OCI-LY3 (cell line): ENCODE measurements around the gene ZSWIM8.
A peak's percentile ranks its signal among the peaks of the same experiment; 100 is the strongest.

ENCODE experiments used
- H2AFZ ChIP-seq: fragments of 200-600, 300-600 bp; shearing (Covaris generic); 2 replicates; pipeline ENCODE4 v1.6.0; 2014; ENCODE audit warnings: antibody characterized with exemption, low read depth, low read length
- H3K27ac ChIP-seq: fragments of 200-600, 300-600 bp; sonication (generic); 2 replicates; pipeline ENCODE4 v1.5.1; 2014; ENCODE audit warnings: mild to moderate bottlenecking, low read length, moderate library complexity, mixed read lengths
- H3K27me3 ChIP-seq: fragments of 200-600, 300-600 bp; sonication (generic); 2 replicates; pipeline ENCODE4 v1.6.1; 2014; ENCODE audit warnings: low read depth, low read length, mixed read lengths
- H3K36me3 ChIP-seq: fragments of 200-600, 300-600 bp; sonication (generic); replicated peaks from 2 replicates; pipeline ENCODE3; 2014; ENCODE audit warnings: low read depth, low read length, mixed read lengths
- H3K4me1 ChIP-seq: fragments of 300-600, 200-600 bp; sonication (generic); 2 replicates; pipeline ENCODE4 v1.6.1; 2014; ENCODE audit warnings: low read length, mixed read lengths
- H3K4me2 ChIP-seq: fragments of 200-600, 300-600 bp; sonication (generic); 2 replicates; pipeline ENCODE4 v1.6.1; 2014; ENCODE audit warnings: low read length, mixed read lengths
- H3K4me3 ChIP-seq: fragments of 300-600, 200-600 bp; sonication (generic); 2 replicates; pipeline ENCODE4 v1.5.1; 2014; ENCODE audit warnings: antibody characterized with exemption, mild to moderate bottlenecking, low read length, moderate library complexity
- H3K79me2 ChIP-seq: fragments of 300-600, 200-600 bp; shearing (Covaris generic); 2 replicates; pipeline ENCODE4 v1.6.1; 2014; ENCODE audit warnings: mild to moderate bottlenecking, low read length, mixed read lengths
- H3K9ac ChIP-seq: fragments of 300-600, 200-600 bp; shearing (Covaris generic); 2 replicates; pipeline ENCODE4 v1.6.0; 2014; ENCODE audit warnings: mild to moderate bottlenecking, low read length, moderate library complexity
- H3K9me3 ChIP-seq: fragments of 200-600, 300-600 bp; shearing (Covaris generic); 2 replicates; pipeline ENCODE4 v1.6.1; 2014; ENCODE audit warnings: low read length, mixed read lengths; ENCODE audit not compliant: insufficient read depth
- H4K20me1 ChIP-seq: fragments of 200-600, 300-600 bp; sonication (generic); 2 replicates; pipeline ENCODE4 v1.6.1; 2016; ENCODE audit warnings: low read length, mixed read lengths; ENCODE audit not compliant: insufficient read depth
- CTCF ChIP-seq: fragments of 200-600, 300-600 bp; sonication (generic); IDR thresholded peaks from 2 replicates; pipeline ENCODE4 v1.5.1; 2014; ENCODE audit warnings: antibody characterized with exemption, low read length, low read depth
- EZH2phosphoT487 ChIP-seq: fragments of 200-600 bp; shearing (Covaris generic); IDR thresholded peaks from 2 replicates; pipeline ENCODE4 v1.6.1; 2018; ENCODE audit warnings: antibody characterized with exemption, mixed run types, low read depth

Gene ZSWIM8

GRCh38 chr10:73814896-73815718, 29.7 kb downstream of the ZSWIM8 start:
- Histone ChIP-seq H3K9me3 (no peaks in the 10 kb centered on the region), H3K4me3 (no peak overlapping the region), H3K9ac (no peak overlapping the region), H2AFZ (no peak overlapping the region), H3K79me2 (peaks cover 8% of the 10 kb centered on the region), H3K36me3 (no peaks in the 10 kb centered on the region), H3K4me2 (no peak overlapping the region), H3K27me3 (no peaks in the 10 kb centered on the region), H3K4me1 (peaks cover 6% of the 10 kb centered on the region; the same call in 1 of the 2 replicates), H4K20me1 (no peaks in the 10 kb centered on the region), H3K27ac (no peak overlapping the region)
- TF ChIP-seq EZH2phosphoT487 (no peak), CTCF (peak; percentile 23; the same call in 1 of the 2 replicates)

- H3K4me1 ChIP-seq: 0 out of 2 replicates have a peak, but pooled peaks cover 3% of the 10 kb centered on the region
- H4K20me1 ChIP-seq: no peaks in the 10 kb centered on the region
- no peak overlapping the region for H2AFZ ChIP-seq
- no peaks in the 10 kb centered on the region for H3K9me3 ChIP-seq
- H3K27me3 ChIP-seq: no peaks in the 10 kb centered on the region
- no peak overlapping the region for H3K4me2 ChIP-seq
- H3K36me3 ChIP-seq: no peaks in the 10 kb centered on the region
- TF ChIP-seq EZH2phosphoT487 (no peak), CTCF (no peak)
- H3K79me2 ChIP-seq: peaks cover 5% of the 10 kb centered on the region
- no peak overlapping the region for H3K4me3 ChIP-seq
- H3K9ac ChIP-seq: no peak overlapping the region
- H3K27ac ChIP-seq: no peak overlapping the region
These were observed 30.3 kb downstream of the ZSWIM8 start for GRCh38 chr10:73815719-73816030.

GRCh38 chr10:73816917-73817729, 31.7 kb downstream of the ZSWIM8 start:
- no peaks in the 10 kb centered on the region for H3K27me3 ChIP-seq
- no peak overlapping the region for H2AFZ ChIP-seq
- H3K4me2 ChIP-seq: no peak overlapping the region
- TF ChIP-seq EZH2phosphoT487 (no peak), CTCF (no peak)
- no peaks in the 10 kb centered on the region for H3K9me3 ChIP-seq
- no peaks in the 10 kb centered on the region for H3K79me2 ChIP-seq
- no peaks in the 10 kb centered on the region for H3K36me3 ChIP-seq
- H3K27ac ChIP-seq: no peak overlapping the region
- no peaks in the 10 kb centered on the region for H4K20me1 ChIP-seq
- no peak overlapping the region for H3K9ac ChIP-seq
- 0 out of 2 replicates have a peak, but pooled peaks cover 3% of the 10 kb centered on the region for H3K4me1 ChIP-seq
- H3K4me3 ChIP-seq: no peak overlapping the region

- H2AFZ ChIP-seq: no peak overlapping the region
- H4K20me1 ChIP-seq: no peaks in the 10 kb centered on the region
- TF ChIP-seq CTCF: no peak
- no peak for TF ChIP-seq EZH2phosphoT487
- no peak overlapping the region for H3K4me3 ChIP-seq
- H3K4me2 ChIP-seq: no peak overlapping the region
- H3K4me1 ChIP-seq: no peaks in the 10 kb centered on the region
- H3K9ac ChIP-seq: no peak overlapping the region
- no peaks in the 10 kb centered on the region for H3K9me3 ChIP-seq
- no peaks in the 10 kb centered on the region for H3K79me2 ChIP-seq
- H3K27me3 ChIP-seq: no peaks in the 10 kb centered on the region
- no peaks in the 10 kb centered on the region for H3K36me3 ChIP-seq
- no peak overlapping the region for H3K27ac ChIP-seq
These were observed 32.4 kb downstream of the ZSWIM8 start for GRCh38 chr10:73817826-73818225.
